Cardiac fibroblast (primary cell): ENCODE measurements around the gene LDLRAD3.
A peak's percentile ranks its signal among the peaks of the same experiment; 100 is the strongest.

Experiments
- DNase-seq, 2 donors: peaks; one replicate each; pipeline versions ENCODE4 v3.0.0 to v3.0.0-alpha.2; 2010; ENCODE audit warnings: low read depth in 2 of 2
- H3K4me3 ChIP-seq, 2 donors: replicated peaks in 1 of 2; 1 replicate in 1 of 2; 2 replicates in 1 of 2; pipeline ENCODE4 v1.5.1; 2011; ENCODE audit warnings: low read depth in 2 of 2, low read length in 2 of 2, mild to moderate bottlenecking in 2 of 2, moderate library complexity in 1 of 2
- CTCF ChIP-seq: IDR thresholded peaks from one replicate; pipeline ENCODE4 v1.5.1; 2011; ENCODE audit warnings: low read depth, mild to moderate bottlenecking, low read length, inconsistent platforms

The LDLRAD3 gene

GRCh38 chr11:36053862-36054261, 110.0 kb downstream of the LDLRAD3 start:
- no peak for TF ChIP-seq CTCF
- peak in 1 of 2 donors; percentile 78 for DNase-seq
- no peak overlapping the region for H3K4me3 ChIP-seq

- H3K4me3 ChIP-seq, result no peak overlapping the region
- DNase-seq, result no peak
- TF ChIP-seq CTCF, result no peak
Observed at GRCh38 chr11:36054628-36055027, 110.8 kb downstream of the LDLRAD3 start.

- DNase-seq, result peak; percentile 64 to 75
- H3K4me3 ChIP-seq, result no peak overlapping the region
- peak; percentile 65 for TF ChIP-seq CTCF
Observed at GRCh38 chr11:36056160-36056751, 112.4 kb downstream of the LDLRAD3 start.

- no peak for TF ChIP-seq CTCF
- no peak overlapping the region for H3K4me3 ChIP-seq
- DNase-seq, result peak; percentile 96 to 98
Observed at GRCh38 chr11:36057379-36058042, 113.6 kb downstream of the LDLRAD3 start.

GRCh38 chr11:36059660-36060059, 115.8 kb downstream of the LDLRAD3 start:
- H3K4me3 ChIP-seq, result no peak overlapping the region
- no peak for TF ChIP-seq CTCF
- DNase-seq, result no peak

- DNase-seq, result peak in 1 of 2 donors; percentile 31
- TF ChIP-seq CTCF, result no peak
- H3K4me3 ChIP-seq, result no peak overlapping the region
Observed at GRCh38 chr11:36060926-36061325, 117.1 kb downstream of the LDLRAD3 start.
